Stimulated activated CD4-positive, alpha-beta T cell treated with anti-CD3 and anti-CD28 coated beads, Interleukin-15, amount 100 ng/mL, for 48 hours (primary cell): Measurements from ENCODE around the gene REN.

Experiments
- DNase-seq, 2 donors: peaks; one replicate each; pipeline ENCODE4 v3.0.0-alpha.2; 2020; ENCODE audit warnings: low read depth in 2 of 2

Gene REN

GRCh38 chr1:204191456-204191855 is 25.3 kb upstream of the REN start:
- DNase-seq, result no peak

- DNase-seq, result no peak
Observed at GRCh38 chr1:204190212-204191211, 24.4 kb upstream of the REN start.

- DNase-seq, result no peak
Observed at GRCh38 chr1:204188959-204189639, 23.0 kb upstream of the REN start.

GRCh38 chr1:204186597-204186996 is 20.5 kb upstream of the REN start:
- no peak for DNase-seq

- DNase-seq, result no peak
Observed at GRCh38 chr1:204181116-204181515, 15.0 kb upstream of the REN start.

- no peak for DNase-seq
Observed at GRCh38 chr1:204180133-204180532, 14.0 kb upstream of the REN start.

GRCh38 chr1:204178487-204179281 is 12.5 kb upstream of the REN start:
- DNase-seq, result no peak

GRCh38 chr1:204177133-204177532 is 11.0 kb upstream of the REN start:
- DNase-seq, result no peak

- DNase-seq, result no peak
Observed at GRCh38 chr1:204176049-204176448, 9.9 kb upstream of the REN start.

- no peak for DNase-seq
Observed at GRCh38 chr1:204174958-204175357, 8.8 kb upstream of the REN start.

GRCh38 chr1:204172404-204173029 is 6.4 kb upstream of the REN start:
- no peak for DNase-seq

- no peak for DNase-seq
Observed at GRCh38 chr1:204171751-204172178, 5.6 kb upstream of the REN start.

- DNase-seq, result no peak
Observed at GRCh38 chr1:204170494-204171155, 4.5 kb upstream of the REN start.

- DNase-seq, result no peak
Observed at GRCh38 chr1:204169858-204170257, 3.7 kb upstream of the REN start.

- no peak for DNase-seq
Observed at GRCh38 chr1:204167730-204168129, 1.6 kb upstream of the REN start.

GRCh38 chr1:204162494-204163074 is 3.6 kb downstream of the REN start:
- DNase-seq, result peak; percentile 59 to 67

- DNase-seq, result no peak
Observed at GRCh38 chr1:204161609-204162493, 4.3 kb downstream of the REN start.

GRCh38 chr1:204157962-204158361 is 8.2 kb downstream of the REN start:
- DNase-seq, result no peak

- DNase-seq, result no peak
Observed at GRCh38 chr1:204155881-204156280, 10.3 kb downstream of the REN start.
